HEK293T (cell line): ENCODE results near the gene ACOXL.

Experiments used
- CTCF ChIA-PET: fragments of 350-600 bp; formaldehyde crosslinking; extraction: SDS; loops from one replicate; lab custom pipeline; 2021; ENCODE audit warnings: antibody characterized with exemption, inconsistent platforms; lab: Yijun Ruan, JAX
- POLR2A ChIA-PET: fragments of 350-600 bp; formaldehyde crosslinking; extraction: SDS; loops from one replicate; lab custom pipeline; 2020; ENCODE audit warnings: antibody characterized with exemption, inconsistent platforms; lab: Yijun Ruan, JAX
- DNase-seq: peaks from one replicate; pipeline ENCODE4 v3.0.0; 2012; ENCODE audit warnings: mixed read lengths; ENCODE audit errors: extremely low spot score
- ARNT ChIP-seq: fragments of 450-650 bp; IDR thresholded peaks from 2 replicates; pipeline ENCODE4 v1.6.1; 2017; ENCODE audit warnings: mild to moderate bottlenecking
- BHLHE40 ChIP-seq: fragments of 450-650 bp; IDR thresholded peaks from 2 replicates; pipeline ENCODE4 v1.6.1; 2016; ENCODE audit warnings: mild to moderate bottlenecking, moderate library complexity, borderline replicate concordance
- CTBP1 ChIP-seq: fragments of 450-650 bp; IDR thresholded peaks from 2 replicates; pipeline ENCODE4 v1.6.1; 2016; ENCODE audit warnings: borderline replicate concordance
- ELF4 ChIP-seq: fragments of 450-650 bp; IDR thresholded peaks from 2 replicates; pipeline ENCODE4 v1.6.1; 2017; ENCODE audit warnings: antibody characterized with exemption
- FOXA1 ChIP-seq: fragments of 450-650 bp; IDR thresholded peaks from 2 replicates; pipeline ENCODE4 v1.6.1; 2016; ENCODE audit warnings: mild to moderate bottlenecking
- FOXK2 ChIP-seq: fragments of 450-650 bp; IDR thresholded peaks from 2 replicates; pipeline ENCODE4 v1.6.1; 2016; ENCODE audit warnings: mild to moderate bottlenecking
- FOXM1 ChIP-seq: fragments of 450-650 bp; IDR thresholded peaks from 2 replicates; pipeline ENCODE4 v1.6.1; 2017; ENCODE audit warnings: mild to moderate bottlenecking, borderline replicate concordance
- HDGF ChIP-seq: fragments of 450-650 bp; IDR thresholded peaks from 2 replicates; pipeline ENCODE4 v1.6.1; 2017; ENCODE audit warnings: antibody characterized with exemption, borderline replicate concordance
- L3MBTL2 ChIP-seq: fragments of 450-650 bp; conservative IDR thresholded peaks from 2 replicates; pipeline ENCODE4 v1.6.1; 2016; ENCODE audit warnings: mild to moderate bottlenecking
- LEF1 ChIP-seq: fragments of 450-650 bp; IDR thresholded peaks from 2 replicates; pipeline ENCODE4 v1.6.1; 2017; ENCODE audit warnings: mild to moderate bottlenecking, borderline replicate concordance
- NFRKB ChIP-seq: fragments of 450-650 bp; IDR thresholded peaks from 2 replicates; pipeline ENCODE4 v1.6.1; 2016; ENCODE audit warnings: mild to moderate bottlenecking, moderate library complexity
- SP1 ChIP-seq: fragments of 450-650 bp; IDR thresholded peaks from 2 replicates; pipeline ENCODE4 v1.6.1; 2017
- SUZ12 ChIP-seq: fragments of 450-650 bp; IDR thresholded peaks from 2 replicates; pipeline ENCODE4 v1.6.1; 2016; ENCODE audit warnings: mild to moderate bottlenecking
- TARDBP ChIP-seq: fragments of 450-650 bp; IDR thresholded peaks from 2 replicates; pipeline ENCODE4 v1.6.1; 2016
- ZNF384 ChIP-seq: fragments of 450-650 bp; IDR thresholded peaks from 2 replicates; pipeline ENCODE4 v1.6.1; 2016
- TF ChIP-seq, protein P1 (sequence below): fragments of 450-650 bp; IDR thresholded peaks from 2 replicates; pipeline ENCODE4 v1.6.1; 2016

Gene ACOXL

DNA sequence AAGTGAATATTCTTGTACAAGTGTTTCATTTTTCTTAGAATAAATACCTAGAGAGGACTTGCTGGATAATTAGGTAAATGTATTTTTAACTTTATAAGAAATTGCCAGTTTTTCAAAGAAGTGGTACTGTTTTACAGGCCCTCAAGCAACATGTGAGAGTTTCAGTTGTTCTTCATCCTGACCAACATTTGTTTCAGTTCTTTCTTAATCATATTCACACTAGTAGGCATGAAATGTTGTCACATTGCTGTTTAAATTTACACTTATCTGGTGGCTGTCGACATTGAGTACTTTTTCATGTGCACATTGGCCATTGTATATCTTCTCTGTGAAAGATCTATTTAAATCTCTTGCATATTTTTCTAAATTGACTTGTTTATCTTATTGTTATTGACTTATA is 178.1 kb downstream of the ACOXL start:
- TF ChIP-seq, protein P1, sequence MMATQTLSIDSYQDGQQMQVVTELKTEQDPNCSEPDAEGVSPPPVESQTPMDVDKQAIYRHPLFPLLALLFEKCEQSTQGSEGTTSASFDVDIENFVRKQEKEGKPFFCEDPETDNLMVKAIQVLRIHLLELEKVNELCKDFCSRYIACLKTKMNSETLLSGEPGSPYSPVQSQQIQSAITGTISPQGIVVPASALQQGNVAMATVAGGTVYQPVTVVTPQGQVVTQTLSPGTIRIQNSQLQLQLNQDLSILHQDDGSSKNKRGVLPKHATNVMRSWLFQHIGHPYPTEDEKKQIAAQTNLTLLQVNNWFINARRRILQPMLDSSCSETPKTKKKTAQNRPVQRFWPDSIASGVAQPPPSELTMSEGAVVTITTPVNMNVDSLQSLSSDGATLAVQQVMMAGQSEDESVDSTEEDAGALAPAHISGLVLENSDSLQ = no peak
- TF ChIP-seq SUZ12 (no peak), ZNF384 (no peak), SP1 (no peak), CTBP1 (no peak), FOXM1 (no peak), HDGF (no peak), FOXK2 (no peak), FOXA1 (no peak), TARDBP (no peak), ELF4 (no peak), BHLHE40 (no peak), ARNT (no peak), LEF1 (no peak), NFRKB (no peak), L3MBTL2 (no peak)
- ChIA-PET CTCF (no interaction called here), POLR2A (no interaction called here)
- DNase-seq = no peak

DNA sequence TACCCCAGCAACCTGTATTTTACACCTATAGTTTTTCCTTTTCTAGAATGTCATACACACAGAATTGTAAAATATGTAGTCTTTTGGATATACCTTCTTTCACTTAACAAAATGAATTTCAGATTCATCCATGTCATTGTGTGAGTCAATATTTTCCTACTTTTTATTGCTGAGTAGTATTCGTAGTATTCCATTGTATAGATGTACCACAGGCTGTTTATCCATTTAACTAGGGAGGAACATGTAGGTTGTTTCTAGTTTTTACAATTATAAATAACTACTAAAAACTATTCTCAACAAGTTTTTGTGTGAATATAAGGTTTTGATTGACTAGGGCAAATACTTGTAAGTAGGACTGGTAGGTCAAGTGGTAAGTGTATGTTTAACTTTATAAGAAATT is 187.4 kb downstream of the ACOXL start:
- TF ChIP-seq FOXM1 (no peak), HDGF (no peak), FOXA1 (no peak), ELF4 (no peak), SUZ12 (no peak), ARNT (no peak)
- ChIA-PET CTCF (no interaction called here), POLR2A (no interaction called here)
- DNase-seq = no peak

DNA sequence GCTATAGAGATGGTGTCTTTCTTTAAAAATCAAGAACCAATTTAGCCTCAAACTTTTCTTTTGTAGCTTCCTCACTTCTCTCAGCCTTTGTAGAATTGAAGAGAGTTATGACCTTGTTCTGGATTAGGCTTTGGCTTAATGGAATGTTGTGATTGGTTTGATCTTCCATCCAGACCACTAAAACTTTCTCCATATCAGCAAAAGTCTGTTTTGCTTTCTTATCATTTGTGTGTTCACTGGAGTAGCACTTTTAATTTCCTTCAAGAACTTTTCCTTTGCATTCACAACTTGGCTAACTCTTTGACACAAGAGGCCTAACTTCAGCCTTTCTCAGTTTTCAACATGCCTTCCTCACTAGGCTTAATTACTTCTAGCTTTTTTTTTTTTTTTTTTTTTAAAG is 193.1 kb downstream of the ACOXL start:
- ChIA-PET POLR2A (no interaction called here), CTCF (no interaction called here)
- TF ChIP-seq LEF1 (no peak), SP1 (no peak), SUZ12 (no peak), L3MBTL2 (no peak), TARDBP (no peak), ZNF384 (no peak), CTBP1 (no peak)
- DNase-seq = no peak

DNA sequence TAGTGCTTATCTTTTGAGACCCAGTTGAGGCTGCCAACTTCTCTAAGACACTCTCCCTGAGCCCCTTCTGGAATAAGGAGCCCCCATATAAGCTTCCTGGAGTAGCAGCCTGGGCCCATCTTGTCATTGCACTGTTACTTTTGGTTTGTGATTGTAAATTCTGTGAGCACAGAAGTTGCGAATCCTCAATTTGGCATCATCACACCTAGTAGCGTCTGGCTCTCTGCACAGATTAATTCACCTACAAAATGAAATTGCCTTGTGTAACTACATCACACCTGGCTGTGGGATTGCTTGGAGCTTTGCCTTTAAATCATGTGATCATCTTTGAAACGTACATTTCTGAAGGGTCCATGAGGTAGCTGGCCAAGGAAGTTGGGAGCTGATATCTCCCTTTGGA is 195.2 kb downstream of the ACOXL start:
- ChIA-PET POLR2A (no interaction called here), CTCF (no interaction called here)
- TF ChIP-seq SP1 = no peak
- no peak for TF ChIP-seq TARDBP
- TF ChIP-seq ARNT = no peak
- no peak for TF ChIP-seq NFRKB
- TF ChIP-seq FOXA1 = no peak
- no peak for TF ChIP-seq FOXM1
- TF ChIP-seq HDGF = no peak
- TF ChIP-seq L3MBTL2 = no peak
- no peak for TF ChIP-seq FOXK2
- no peak for TF ChIP-seq SUZ12
- no peak for TF ChIP-seq CTBP1
- TF ChIP-seq, protein P1 = no peak
- no peak for TF ChIP-seq ZNF384
- DNase-seq = no peak

DNA sequence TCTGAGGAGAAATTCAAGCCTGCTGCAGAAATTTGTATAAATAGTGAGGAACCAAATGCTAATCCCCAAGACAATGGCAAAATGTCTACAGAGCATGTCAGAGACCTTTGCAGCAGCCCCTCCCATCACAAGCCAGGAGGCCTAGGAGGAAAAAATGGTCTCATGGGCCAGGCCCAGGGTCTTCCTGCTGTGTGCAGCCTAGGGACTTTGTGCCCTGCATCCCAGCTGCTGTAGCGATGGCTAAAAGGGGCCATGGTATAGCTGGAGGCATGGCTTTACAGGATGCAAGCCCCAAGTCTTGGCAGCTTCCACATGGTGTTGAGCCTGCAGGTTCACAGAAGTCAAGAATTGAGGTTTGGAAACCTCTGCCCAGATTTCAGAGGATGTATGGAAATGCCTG is 197.2 kb downstream of the ACOXL start:
- ChIA-PET CTCF (no interaction called here), POLR2A (no interaction called here)
- TF ChIP-seq ZNF384 (no peak), ARNT (no peak), FOXA1 (no peak), LEF1 (no peak)
- DNase-seq = no peak

DNA sequence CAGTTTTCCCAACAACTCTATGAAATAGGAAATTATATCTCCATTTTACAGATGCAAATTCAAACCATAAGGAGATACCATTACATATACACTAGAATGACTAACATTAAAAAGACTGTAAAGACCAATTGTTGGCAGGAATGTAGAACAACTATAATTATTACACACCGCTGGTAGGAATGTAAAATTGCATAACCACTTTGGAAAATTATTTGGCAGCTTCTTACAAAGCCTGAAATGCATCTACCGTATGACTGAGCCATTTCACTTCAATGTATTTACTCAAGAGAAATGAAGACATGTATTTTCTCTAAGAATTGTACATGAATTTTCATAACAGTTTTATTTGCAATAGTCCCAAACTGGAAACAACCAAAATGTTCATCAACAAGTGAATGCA is 199.3 kb downstream of the ACOXL start:
- no peak for DNase-seq
- POLR2A ChIA-PET = no interaction called here
- CTCF ChIA-PET = no interaction called here
- TF ChIP-seq, protein P1 = no peak
- TF ChIP-seq ZNF384 (no peak), ARNT (no peak), ELF4 (no peak), TARDBP (no peak), FOXK2 (no peak), SP1 (no peak), BHLHE40 (no peak), NFRKB (no peak), SUZ12 (no peak), FOXA1 (no peak), HDGF (no peak), FOXM1 (no peak), LEF1 (no peak), L3MBTL2 (no peak), CTBP1 (no peak)

DNA sequence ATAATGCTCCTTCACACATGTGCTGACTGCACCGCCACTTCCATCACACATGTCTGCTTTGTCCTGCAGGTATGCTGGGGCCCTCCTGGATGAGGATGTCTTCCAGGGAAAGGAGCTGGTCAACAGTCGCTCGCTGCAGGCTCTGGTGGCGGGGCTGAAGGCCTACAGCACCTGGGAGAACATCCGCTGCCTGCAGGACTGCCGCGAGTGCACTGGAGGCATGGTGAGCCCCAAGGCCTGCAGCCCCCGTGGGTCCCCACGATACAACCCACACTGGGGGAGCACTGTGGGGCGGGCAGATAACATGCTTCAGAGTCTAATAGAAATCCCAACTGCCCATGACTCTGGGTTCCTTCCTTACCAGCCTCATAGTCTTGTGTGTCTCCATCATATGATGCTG is 201.0 kb downstream of the ACOXL start:
- ChIA-PET CTCF (no interaction called here), POLR2A (no interaction called here)
- TF ChIP-seq ARNT (no peak), NFRKB (no peak), ZNF384 (no peak), ELF4 (no peak), SP1 (no peak), SUZ12 (no peak), FOXK2 (no peak), L3MBTL2 (no peak), BHLHE40 (no peak)
- no peak for DNase-seq
